ENCODE measurements around the gene SSR2.
"Not testable (repeated sequence)": the region's sequence is repeated elsewhere in the genome, so short reads cannot be mapped to it uniquely, and the experiment has no call there.

SSR2 gene

DNA sequence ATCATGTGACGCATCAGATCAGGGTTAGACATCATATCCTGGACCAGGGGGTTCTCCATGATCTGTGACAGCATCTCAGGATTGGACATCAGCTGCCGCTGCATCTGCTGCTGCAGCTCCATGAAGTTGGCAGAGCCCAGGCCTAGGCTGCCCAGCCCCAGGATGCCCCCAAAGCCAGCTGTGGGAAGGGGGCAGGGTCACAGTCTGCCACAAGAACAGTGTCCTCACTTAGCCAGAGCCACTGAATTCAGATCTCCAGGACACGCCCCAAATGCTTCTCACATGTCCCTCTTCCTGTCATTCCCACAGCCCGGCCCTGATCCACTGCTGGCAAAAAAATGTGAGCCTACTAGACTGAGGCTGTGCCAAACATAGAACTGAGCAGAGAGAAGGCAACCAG is 29.6 kb upstream of the SSR2 start:
- no peak overlapping the region for H3K9ac ChIP-seq
- H3K27ac ChIP-seq, result no peak overlapping the region
- H3K9me3 ChIP-seq, result no peaks in the 10 kb centered on the region
- H3K27me3 ChIP-seq, result no peaks in the 10 kb centered on the region
- no peak overlapping the region for H3K4me2 ChIP-seq
- H3K4me3 ChIP-seq, result no peak overlapping the region
- peaks cover 18% of the 10 kb centered on the region; the same call in 1 of the 2 replicates for H4K20me1 ChIP-seq
- no peak for TF ChIP-seq Cebpa-rat (IDR thresholded peaks at IDR 0.05)
- H3K4me1 ChIP-seq, result peaks cover 29% of the 10 kb centered on the region
- H3K36me3 ChIP-seq, result peaks cover 55% of the 10 kb centered on the region

DNA sequence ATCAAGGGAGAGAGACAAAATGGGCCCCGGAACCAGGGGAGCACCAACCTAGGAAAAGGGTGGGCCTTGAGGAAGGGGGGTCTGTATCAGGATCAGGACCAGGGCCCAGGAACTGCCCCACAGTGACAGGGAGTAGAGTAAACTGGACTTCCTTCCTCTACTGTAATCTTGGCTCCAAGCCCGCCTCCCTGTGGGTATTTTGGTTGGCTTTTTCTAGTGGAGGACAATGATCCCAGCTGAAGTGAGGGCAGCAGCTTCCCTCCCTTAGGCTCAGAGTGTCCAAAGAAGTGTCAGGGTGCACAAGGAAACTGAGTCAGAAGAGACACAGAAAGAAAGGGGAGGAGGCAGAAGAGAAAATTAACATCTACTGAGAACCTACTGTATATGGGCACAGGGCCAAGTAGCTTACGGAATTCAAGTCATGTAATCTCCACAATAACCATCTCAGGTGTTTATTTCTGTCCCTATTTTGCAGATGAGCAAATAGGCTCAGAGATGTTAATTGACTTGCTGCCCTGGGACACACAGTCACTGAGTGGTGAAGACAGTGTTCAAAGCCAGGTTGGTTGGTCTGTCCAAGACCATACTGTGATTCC is 28.0 kb upstream of the SSR2 start:
- Histone ChIP-seq H3K27me3 (no peaks in the 10 kb centered on the region), H3K9ac (no peak overlapping the region), H4K20me1 (peaks cover 18% of the 10 kb centered on the region; the same call in 1 of the 2 replicates), H3K27ac (no peak overlapping the region), H3K4me1 (peaks cover 27% of the 10 kb centered on the region), H3K9me3 (no peaks in the 10 kb centered on the region), H3K4me3 (no peak overlapping the region), H3K36me3 (peaks cover 70% of the 10 kb centered on the region), H3K4me2 (no peak overlapping the region)
- TF ChIP-seq Cebpa-rat (IDR thresholded peaks at IDR 0.05), result no peak

- no peak overlapping the region for H3K4me3 ChIP-seq
- TF ChIP-seq Cebpa-rat (IDR thresholded peaks at IDR 0.05), result no peak
- H3K9ac ChIP-seq, result no peak overlapping the region
- H3K27me3 ChIP-seq, result no peaks in the 10 kb centered on the region
- peaks cover under 1% of the 10 kb centered on the region for H3K4me1 ChIP-seq
- H3K9me3 ChIP-seq, result no peaks in the 10 kb centered on the region
- no peak overlapping the region for H3K27ac ChIP-seq
- no peak overlapping the region for H3K4me2 ChIP-seq
- H3K36me3 ChIP-seq, result peaks cover 89% of the 10 kb centered on the region
- H4K20me1 ChIP-seq, result no peaks in the 10 kb centered on the region
Observed at GRCh38 chr1:156045076-156045475, 24.3 kb upstream of the SSR2 start.

DNA sequence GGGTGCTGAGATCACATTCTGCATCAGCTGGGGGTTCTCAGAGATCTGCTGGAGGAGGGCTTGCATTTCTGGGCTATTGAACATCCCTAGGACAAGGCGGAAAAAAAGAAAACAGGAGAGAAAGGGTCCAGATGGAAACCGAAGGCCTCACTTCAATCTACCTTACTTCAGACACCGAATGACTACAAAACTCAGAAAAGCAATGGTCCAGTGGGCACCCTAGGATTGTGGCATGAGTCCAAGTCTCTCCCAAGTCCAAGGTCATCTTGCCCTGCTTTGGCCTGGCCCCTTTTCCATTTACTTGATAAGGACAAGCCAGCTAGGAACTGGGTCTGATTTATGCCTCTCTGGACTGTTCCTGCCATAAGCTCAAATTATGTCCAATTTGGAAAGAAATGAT is 22.1 kb upstream of the SSR2 start:
- H4K20me1 ChIP-seq, result no peaks in the 10 kb centered on the region
- H3K9ac ChIP-seq, result no peak overlapping the region
- no peaks in the 10 kb centered on the region for H3K4me1 ChIP-seq
- no peak overlapping the region for H3K4me2 ChIP-seq
- H3K36me3 ChIP-seq, result peaks cover 88% of the 10 kb centered on the region
- H3K27ac ChIP-seq, result no peak overlapping the region
- no peak overlapping the region for H3K4me3 ChIP-seq
- TF ChIP-seq Cebpa-rat (IDR thresholded peaks at IDR 0.05), result no peak
- H3K9me3 ChIP-seq, result no peaks in the 10 kb centered on the region
- no peaks in the 10 kb centered on the region for H3K27me3 ChIP-seq

DNA sequence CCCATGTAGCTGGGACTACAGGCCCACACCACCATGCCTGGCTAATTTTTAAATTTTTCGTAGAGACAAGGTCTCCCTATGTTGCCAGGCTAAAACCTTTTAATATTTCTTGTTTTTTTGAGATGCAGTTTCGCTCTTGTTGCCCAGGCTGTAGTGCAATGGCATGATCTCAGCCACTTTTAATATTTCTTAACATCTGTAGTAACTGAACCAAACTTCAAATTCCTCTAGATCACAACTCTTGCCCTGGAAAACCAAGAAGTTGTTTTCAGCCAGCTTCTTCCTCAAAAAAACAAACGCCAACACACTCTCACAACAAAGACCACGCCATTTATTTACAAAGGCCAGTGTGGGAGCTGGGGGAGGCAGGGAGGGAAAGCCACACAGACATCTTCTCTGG is 14.2 kb upstream of the SSR2 start:
- not testable (repeated sequence) for H4K20me1 ChIP-seq, H3K9me3 ChIP-seq, H3K27me3 ChIP-seq, H3K9ac ChIP-seq, H3K4me2 ChIP-seq, H3K4me1 ChIP-seq, H3K4me3 ChIP-seq, H3K27ac ChIP-seq
- peaks cover 46% of the 10 kb centered on the region for H3K36me3 ChIP-seq

GRCh38 chr1:156033011-156033410 is 12.3 kb upstream of the SSR2 start:
- no peaks in the 10 kb centered on the region for H3K9me3 ChIP-seq
- H3K27ac ChIP-seq, result no peak overlapping the region
- peaks cover 27% of the 10 kb centered on the region for H3K36me3 ChIP-seq
- H4K20me1 ChIP-seq, result no peaks in the 10 kb centered on the region
- no peaks in the 10 kb centered on the region for H3K27me3 ChIP-seq
- no peak overlapping the region for H3K4me3 ChIP-seq
- no peak overlapping the region for H3K9ac ChIP-seq
- no peak for TF ChIP-seq Cebpa-rat (IDR thresholded peaks at IDR 0.05)
- H3K4me1 ChIP-seq, result peaks cover 5% of the 10 kb centered on the region; the same call in 1 of the 2 replicates
- no peak overlapping the region for H3K4me2 ChIP-seq

GRCh38 chr1:156026588-156026987 is 5.8 kb upstream of the SSR2 start:
- Histone ChIP-seq H3K27me3 (no peaks in the 10 kb centered on the region), H3K9ac (no peak overlapping the region), H3K4me3 (no peak overlapping the region), H3K4me1 (no peaks in the 10 kb centered on the region), H3K4me2 (no peak overlapping the region), H4K20me1 (no peaks in the 10 kb centered on the region), H3K36me3 (no peaks in the 10 kb centered on the region), H3K9me3 (no peaks in the 10 kb centered on the region), H3K27ac (no peak overlapping the region)
- no peak for TF ChIP-seq Cebpa-rat (IDR thresholded peaks at IDR 0.05)

DNA sequence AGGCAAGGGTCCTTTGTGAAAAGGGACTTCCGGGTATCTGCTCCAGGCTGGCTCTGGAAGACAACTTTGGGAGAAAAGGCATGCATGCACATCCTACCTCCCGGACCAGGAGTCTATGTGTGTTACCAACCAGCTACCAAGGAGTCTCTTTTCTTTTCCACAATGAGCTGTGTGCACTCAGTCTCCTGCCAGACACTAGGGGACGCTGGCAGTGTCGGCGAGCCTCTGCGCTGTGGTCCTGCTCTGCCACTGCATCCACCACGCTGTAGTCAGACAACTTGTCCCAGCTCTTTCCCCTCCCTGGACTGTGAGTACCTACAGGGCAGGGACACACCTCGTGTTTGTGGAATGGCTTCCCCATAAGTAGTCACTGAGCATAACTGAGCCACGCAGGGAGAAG is 5.1 kb upstream of the SSR2 start:
- Histone ChIP-seq H4K20me1 (no peaks in the 10 kb centered on the region), H3K36me3 (no peaks in the 10 kb centered on the region), H3K9me3 (no peaks in the 10 kb centered on the region), H3K4me3 (no peak overlapping the region), H3K27me3 (no peaks in the 10 kb centered on the region), H3K9ac (no peak overlapping the region), H3K4me1 (peaks cover 6% of the 10 kb centered on the region; the same call in 1 of the 2 replicates), H3K4me2 (no peak overlapping the region), H3K27ac (no peak overlapping the region)
- no peak for TF ChIP-seq Cebpa-rat (IDR thresholded peaks at IDR 0.05)

- Histone ChIP-seq H3K4me2 (no peak overlapping the region), H3K36me3 (0 out of 2 replicates have a peak, but pooled peaks cover under 1% of the 10 kb centered on the region), H3K27ac (no peak overlapping the region), H3K4me1 (peaks cover 11% of the 10 kb centered on the region), H3K9ac (no peak overlapping the region), H3K27me3 (no peaks in the 10 kb centered on the region), H3K4me3 (no peak overlapping the region), H4K20me1 (0 out of 2 replicates have a peak, but pooled peaks cover 5% of the 10 kb centered on the region), H3K9me3 (no peaks in the 10 kb centered on the region)
- no peak for TF ChIP-seq Cebpa-rat (IDR thresholded peaks at IDR 0.05)
Observed at GRCh38 chr1:156024801-156025200, 4.0 kb upstream of the SSR2 start.

DNA sequence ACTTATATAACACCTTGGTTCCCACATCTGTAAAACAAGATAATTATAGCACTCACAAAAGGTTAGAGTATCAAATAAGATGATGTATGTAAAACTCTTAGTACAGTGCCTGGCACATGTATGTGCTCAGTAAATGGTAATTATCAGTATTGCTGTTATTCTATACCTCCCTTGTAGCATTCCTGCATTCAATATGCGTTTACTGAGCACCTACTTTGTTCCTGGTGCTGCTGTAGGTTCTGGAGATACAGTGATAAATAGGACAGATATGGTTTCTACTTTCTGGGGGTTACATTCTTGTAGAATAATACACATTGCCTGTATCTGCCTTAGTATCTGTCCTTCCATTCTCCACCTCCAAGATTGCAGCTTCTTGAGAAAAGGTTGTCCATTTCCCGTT is 1.2 kb upstream of the SSR2 start:
- 0 out of 2 replicates have a peak, but pooled peaks cover 6% of the 10 kb centered on the region for H4K20me1 ChIP-seq
- H3K27ac ChIP-seq, result no peak overlapping the region
- no peak overlapping the region for H3K4me2 ChIP-seq
- no peak overlapping the region for H3K4me3 ChIP-seq
- no peaks in the 10 kb centered on the region for H3K9me3 ChIP-seq
- no peak overlapping the region for H3K9ac ChIP-seq
- H3K36me3 ChIP-seq, result peaks cover 29% of the 10 kb centered on the region
- no peak for TF ChIP-seq Cebpa-rat (IDR thresholded peaks at IDR 0.05)
- peaks cover 23% of the 10 kb centered on the region for H3K4me1 ChIP-seq
- no peaks in the 10 kb centered on the region for H3K27me3 ChIP-seq

GRCh38 chr1:156021093-156021428 is 310 bp upstream of the SSR2 start:
- Histone ChIP-seq H3K4me1 (peaks cover 32% of the 10 kb centered on the region), H4K20me1 (0 out of 2 replicates have a peak, but pooled peaks cover 6% of the 10 kb centered on the region), H3K9ac (peak overlapping the region; percentile 86; the same call in 1 of the 2 replicates), H3K27me3 (no peaks in the 10 kb centered on the region), H3K4me2 (peak overlapping the region; percentile 90), H3K4me3 (peak overlapping the region; percentile 82), H3K27ac (no peak overlapping the region; the same call in 1 of the 2 replicates), H3K9me3 (no peaks in the 10 kb centered on the region), H3K36me3 (peaks cover 36% of the 10 kb centered on the region)
- no peak for TF ChIP-seq Cebpa-rat (IDR thresholded peaks at IDR 0.05)

Measured in BLaER1 (cell line).